DMS153 (cell line): ENCODE data around the gene FRAS1.

Experiments used
- DNase-seq: peaks from one replicate; lab custom pipeline; 2025; lab: John Stamatoyannopoulos, UW

Gene FRAS1

GRCh38 chr4:78100060-78100459, 42.9 kb downstream of the FRAS1 start:
- no peak for DNase-seq

- no peak for DNase-seq
These were observed 62.6 kb downstream of the FRAS1 start for GRCh38 chr4:78119698-78120097.

- DNase-seq = no peak
These were observed 63.2 kb downstream of the FRAS1 start for GRCh38 chr4:78120144-78120880.

- DNase-seq = no peak
These were observed 64.3 kb downstream of the FRAS1 start for GRCh38 chr4:78121338-78121904.

- DNase-seq = peak; percentile 66
These were observed 68.8 kb downstream of the FRAS1 start for GRCh38 chr4:78125834-78126331.

- no peak for DNase-seq
These were observed 72.4 kb downstream of the FRAS1 start for GRCh38 chr4:78129383-78130108.

GRCh38 chr4:78131403-78131802, 74.3 kb downstream of the FRAS1 start:
- no peak for DNase-seq

GRCh38 chr4:78136109-78137081, 79.3 kb downstream of the FRAS1 start:
- no peak for DNase-seq

GRCh38 chr4:78137532-78137931, 80.4 kb downstream of the FRAS1 start:
- DNase-seq = no peak

GRCh38 chr4:78138252-78138651, 81.1 kb downstream of the FRAS1 start:
- DNase-seq = no peak

GRCh38 chr4:78143634-78144033, 86.5 kb downstream of the FRAS1 start:
- no peak for DNase-seq

GRCh38 chr4:78145008-78145407, 87.9 kb downstream of the FRAS1 start:
- no peak for DNase-seq

- DNase-seq = no peak
These were observed 88.5 kb downstream of the FRAS1 start for GRCh38 chr4:78145622-78146021.

GRCh38 chr4:78149751-78150542, 92.8 kb downstream of the FRAS1 start:
- no peak for DNase-seq

GRCh38 chr4:78150543-78150864, 93.4 kb downstream of the FRAS1 start:
- DNase-seq = no peak

- no peak for DNase-seq
These were observed 95.7 kb downstream of the FRAS1 start for GRCh38 chr4:78152795-78153194.

GRCh38 chr4:78154972-78155590, 98.0 kb downstream of the FRAS1 start:
- no peak for DNase-seq

- DNase-seq = no peak
These were observed 98.5 kb downstream of the FRAS1 start for GRCh38 chr4:78155616-78156105.

- no peak for DNase-seq
These were observed 99.4 kb downstream of the FRAS1 start for GRCh38 chr4:78156520-78156919.

GRCh38 chr4:78162342-78162741, 105.2 kb downstream of the FRAS1 start:
- no peak for DNase-seq

GRCh38 chr4:78162821-78163220, 105.7 kb downstream of the FRAS1 start:
- DNase-seq = no peak
